ENCODE data around the gene GPR27. TPM values are rescaled to one million over a fixed set of nuclear protein-coding genes. Genes with fewer than 3 reads are reported as not detected.

GPR27 gene
- total RNA-seq, 4 donors from 2014 or later = 1.2 to 5.5 (median 3.9) TPM

DNA sequence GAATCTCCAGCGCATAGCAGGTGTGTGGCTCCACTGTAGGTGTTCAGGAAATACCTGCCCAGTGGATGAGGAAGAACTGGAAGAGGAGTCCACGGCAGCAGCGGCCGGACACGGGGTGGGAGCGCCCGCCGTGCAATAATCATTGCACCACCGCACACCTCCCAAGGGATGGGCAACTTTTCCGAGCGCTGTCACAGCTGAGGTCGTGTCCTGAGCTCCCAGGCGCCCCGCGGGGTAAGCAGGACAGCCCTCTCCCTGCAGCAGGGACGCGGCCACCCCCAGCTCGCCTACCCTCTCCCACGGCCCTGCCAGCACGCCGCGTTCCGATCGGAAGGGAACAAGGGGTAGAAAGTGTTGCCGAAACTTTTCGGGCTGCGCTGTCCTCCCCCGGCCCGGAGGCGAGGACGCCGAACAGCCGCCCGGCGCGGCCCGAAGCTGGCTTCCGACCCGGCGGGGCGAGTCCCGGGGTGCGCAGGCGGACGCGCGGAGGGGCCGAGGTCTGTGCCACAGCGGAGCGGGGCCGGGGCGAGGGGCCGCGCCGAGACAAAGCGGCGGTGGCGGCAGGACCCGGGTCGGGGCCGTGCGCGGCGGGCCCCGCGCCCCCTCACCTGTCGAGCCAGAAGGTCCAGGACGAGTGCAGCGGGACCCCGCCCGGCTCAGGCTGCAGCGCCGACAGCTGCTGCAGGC, 28.9 kb upstream of the GPR27 start:
- Histone ChIP-seq H3K36me3 (no peaks in the 10 kb centered on the region), H3K27me3 (no peaks in the 10 kb centered on the region), H3K27ac (peak overlapping the region; percentile 82), H3K4me3 (peak overlapping the region; percentile 94), H3K4me1 (peaks cover 25% of the 10 kb centered on the region), H3K9me3 (no peaks in the 10 kb centered on the region)
- peak in 1 of 2 donors; percentile 73 for DNase-seq (ENCODE audit: low spot score in 2 of 2)
- WGBS = 0% methylated on average over 13 of the region's 73 CpGs
- TF ChIP-seq EP300 (IDR thresholded peaks at IDR 0.05) = no peak
- TF ChIP-seq POLR2AphosphoS5 (IDR thresholded peaks at IDR 0.05) = peak in 2 of 3 donors; percentile 4 to 25
- no peak for TF ChIP-seq POLR2A (IDR thresholded peaks at IDR 0.05)
- TF ChIP-seq, protein P1, sequence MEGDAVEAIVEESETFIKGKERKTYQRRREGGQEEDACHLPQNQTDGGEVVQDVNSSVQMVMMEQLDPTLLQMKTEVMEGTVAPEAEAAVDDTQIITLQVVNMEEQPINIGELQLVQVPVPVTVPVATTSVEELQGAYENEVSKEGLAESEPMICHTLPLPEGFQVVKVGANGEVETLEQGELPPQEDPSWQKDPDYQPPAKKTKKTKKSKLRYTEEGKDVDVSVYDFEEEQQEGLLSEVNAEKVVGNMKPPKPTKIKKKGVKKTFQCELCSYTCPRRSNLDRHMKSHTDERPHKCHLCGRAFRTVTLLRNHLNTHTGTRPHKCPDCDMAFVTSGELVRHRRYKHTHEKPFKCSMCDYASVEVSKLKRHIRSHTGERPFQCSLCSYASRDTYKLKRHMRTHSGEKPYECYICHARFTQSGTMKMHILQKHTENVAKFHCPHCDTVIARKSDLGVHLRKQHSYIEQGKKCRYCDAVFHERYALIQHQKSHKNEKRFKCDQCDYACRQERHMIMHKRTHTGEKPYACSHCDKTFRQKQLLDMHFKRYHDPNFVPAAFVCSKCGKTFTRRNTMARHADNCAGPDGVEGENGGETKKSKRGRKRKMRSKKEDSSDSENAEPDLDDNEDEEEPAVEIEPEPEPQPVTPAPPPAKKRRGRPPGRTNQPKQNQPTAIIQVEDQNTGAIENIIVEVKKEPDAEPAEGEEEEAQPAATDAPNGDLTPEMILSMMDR (IDR thresholded peaks at IDR 0.05) = no peak

DNA sequence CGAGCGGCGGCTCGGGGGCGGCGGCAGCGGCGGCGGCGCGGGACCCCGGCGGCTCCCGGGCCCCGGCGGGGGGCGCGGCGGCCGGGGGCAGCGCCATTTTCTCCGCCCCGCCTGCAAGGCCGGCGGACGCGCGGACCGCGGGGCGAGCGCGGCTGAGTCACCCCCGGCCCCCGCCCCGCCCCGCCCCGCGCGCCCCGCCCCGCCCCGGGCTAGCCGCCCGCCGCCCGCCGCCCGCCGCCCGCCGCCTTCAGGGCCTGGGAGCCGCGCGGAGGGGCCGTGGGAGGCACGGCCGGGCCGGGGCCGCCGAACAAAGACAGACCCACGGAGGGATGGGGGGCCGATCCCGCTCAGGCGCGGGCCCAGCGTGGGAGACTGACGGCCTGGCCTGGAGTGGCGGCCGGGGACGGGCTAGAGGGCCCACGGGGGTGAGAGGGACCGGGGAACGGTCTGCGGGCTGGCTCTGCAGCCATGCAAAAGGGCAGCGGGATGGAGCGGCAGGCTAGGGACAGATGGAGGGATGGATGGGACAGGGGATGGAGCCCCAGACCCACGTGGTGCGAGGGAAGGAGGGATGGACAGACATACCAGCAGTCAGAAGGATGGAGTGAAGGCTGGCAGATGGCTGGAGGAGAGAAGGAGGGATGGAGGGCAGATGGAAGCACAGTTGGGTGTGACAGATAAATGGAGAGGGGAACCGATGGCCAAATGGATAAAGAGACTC, 28.2 kb upstream of the GPR27 start, which contains the start of gene EIF4E3:
Gene EIF4E3, minus strand, starts transcription at position 132 of the 721 bp plus-strand sequence. Its CDS starts 35 bp downstream, at position 97.
- peak within 1 kb of the TSS; percentile 94 for H3K4me3 ChIP-seq
- DNase-seq (ENCODE audit: low spot score in 2 of 2) = peak in 1 of 2 donors; percentile 71
- 7% methylated on average over 14 of the region's 80 CpGs for WGBS
- H3K27me3 ChIP-seq = no peaks in the 10 kb centered on the region
- peak within 1 kb of the TSS; percentile 82 for H3K27ac ChIP-seq
- peaks cover 25% of the 10 kb centered on the region for H3K4me1 ChIP-seq
- no peaks in the 10 kb centered on the region for H3K36me3 ChIP-seq
- TF ChIP-seq POLR2A (IDR thresholded peaks at IDR 0.05) (no peak), POLR2AphosphoS5 (IDR thresholded peaks at IDR 0.05) (no peak), EP300 (IDR thresholded peaks at IDR 0.05) (no peak)
- TF ChIP-seq, protein P1 (IDR thresholded peaks at IDR 0.05) = no peak
- no peaks in the 10 kb centered on the region for H3K9me3 ChIP-seq

DNA sequence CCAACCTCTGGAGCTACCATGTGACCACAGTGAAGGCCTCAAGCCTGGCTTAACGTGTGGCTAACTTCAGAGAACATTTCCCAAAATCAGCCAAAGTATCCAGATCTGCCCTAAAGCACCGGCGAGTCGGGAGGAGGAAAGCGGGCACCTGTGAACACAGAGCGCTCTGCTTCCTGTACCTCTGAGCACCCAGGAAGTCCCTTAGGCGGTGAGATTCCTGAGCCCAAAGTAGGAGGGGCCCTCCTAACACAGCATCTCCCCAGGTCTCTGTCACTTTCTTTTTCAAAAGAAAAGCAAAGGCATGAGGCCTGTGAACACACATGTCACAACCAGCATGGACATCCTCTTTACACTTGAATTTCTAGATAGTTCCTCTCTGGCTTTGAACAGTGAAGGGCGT, 27.5 kb upstream of the GPR27 start:
- H3K27ac ChIP-seq = no peak overlapping the region
- no peaks in the 10 kb centered on the region for H3K9me3 ChIP-seq
- TF ChIP-seq, protein P1 (IDR thresholded peaks at IDR 0.05) = no peak
- no peak for TF ChIP-seq POLR2A (IDR thresholded peaks at IDR 0.05)
- TF ChIP-seq POLR2AphosphoS5 (IDR thresholded peaks at IDR 0.05) = no peak
- TF ChIP-seq EP300 (IDR thresholded peaks at IDR 0.05) = no peak
- H3K36me3 ChIP-seq = no peaks in the 10 kb centered on the region
- H3K4me1 ChIP-seq = peaks cover 25% of the 10 kb centered on the region
- DNase-seq (ENCODE audit: low spot score in 2 of 2) = no peak
- H3K27me3 ChIP-seq = no peaks in the 10 kb centered on the region
- WGBS = 58% methylated on average over 7 of the region's 8 CpGs
- H3K4me3 ChIP-seq = peak overlapping the region; percentile 94

GRCh38 chr3:71728632-71729342, 24.9 kb upstream of the GPR27 start:
- DNase-seq (ENCODE audit: low spot score in 2 of 2) = no peak
- Histone ChIP-seq H3K27ac (no peak overlapping the region), H3K27me3 (no peaks in the 10 kb centered on the region), H3K36me3 (no peaks in the 10 kb centered on the region), H3K4me1 (peaks cover 15% of the 10 kb centered on the region), H3K9me3 (no peaks in the 10 kb centered on the region), H3K4me3 (no peak overlapping the region)
- TF ChIP-seq EP300 (IDR thresholded peaks at IDR 0.05) (no peak), POLR2A (IDR thresholded peaks at IDR 0.05) (no peak)
- 79% methylated on average over 4 of the region's 4 CpGs for WGBS

DNA sequence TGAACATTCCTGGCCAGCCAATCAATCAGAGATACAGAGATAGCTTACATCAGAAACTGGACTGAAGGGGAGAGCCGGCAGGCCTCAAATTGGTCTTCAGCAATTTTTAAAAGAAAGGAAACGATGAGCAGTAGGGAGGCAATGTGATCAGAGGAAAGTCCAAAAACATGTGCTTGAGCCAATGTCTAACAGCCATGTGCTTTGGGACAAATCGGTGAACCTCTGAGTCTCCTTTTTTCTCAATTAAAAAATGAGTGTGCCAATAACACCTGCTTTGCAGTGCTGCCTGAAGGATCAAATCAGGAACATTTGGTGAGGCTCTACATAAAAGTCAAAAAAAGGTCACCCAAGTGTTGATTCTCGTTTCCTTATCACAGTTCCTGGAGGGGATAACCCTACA, 21.0 kb upstream of the GPR27 start:
- WGBS = 88% methylated on average over 4 of the region's 4 CpGs
- TF ChIP-seq EP300 (IDR thresholded peaks at IDR 0.05) (no peak), POLR2AphosphoS5 (IDR thresholded peaks at IDR 0.05) (no peak), POLR2A (IDR thresholded peaks at IDR 0.05) (no peak)
- TF ChIP-seq, protein P1 (IDR thresholded peaks at IDR 0.05) = no peak

More for the DNA sequence above, 21.0 kb upstream of the GPR27 start:
- DNase-seq (ENCODE audit: low spot score in 2 of 2) = no peak
- Histone ChIP-seq H3K27ac (no peak overlapping the region), H3K4me1 (no peaks in the 10 kb centered on the region), H3K36me3 (no peaks in the 10 kb centered on the region), H3K27me3 (no peaks in the 10 kb centered on the region), H3K4me3 (no peak overlapping the region), H3K9me3 (no peaks in the 10 kb centered on the region)

Data from suprapubic skin (tissue), 4 donors.